Calu3 (cell line): ENCODE measurements around the gene RBM38. TPM values are rescaled to one million over a fixed set of nuclear protein-coding genes. Genes with fewer than 3 reads are reported as not detected.

Experiments used
- BruUV-seq: library from RNA; stranded (reverse); fragments of 400-500 nt; replicated peaks from 2 replicates; lab custom pipeline; 2021; lab: Mats Ljungman, UMichigan
- CTCF ChIA-PET: fragments of 300-600 bp; sonication (Branson Sonifier 250); formaldehyde crosslinking; loops from one replicate; lab custom pipeline; 2022; ENCODE audit warnings: antibody characterized with exemption; lab: Charles Lee
- DNase-seq: peaks from one replicate; pipeline ENCODE4 v3.0.0; 2022
- H3K27ac Mint-ChIP-seq: one replicate; pipeline ENCODE4 v1.8.0; 2022; ENCODE audit warnings: mixed read lengths; ENCODE audit not compliant: unreplicated experiment
- H3K27me3 Mint-ChIP-seq: one replicate; pipeline ENCODE4 v1.8.0; 2022; ENCODE audit warnings: mixed read lengths; ENCODE audit not compliant: unreplicated experiment
- H3K36me3 Mint-ChIP-seq: one replicate; pipeline ENCODE4 v1.8.0; 2022; ENCODE audit warnings: mild to moderate bottlenecking, moderate library complexity, mixed read lengths; ENCODE audit not compliant: insufficient read depth, unreplicated experiment
- H3K4me1 Mint-ChIP-seq: one replicate; pipeline ENCODE4 v1.8.0; 2022; ENCODE audit warnings: mild to moderate bottlenecking, low read depth, mixed read lengths; ENCODE audit not compliant: unreplicated experiment
- H3K4me3 Mint-ChIP-seq: one replicate; pipeline ENCODE4 v1.8.0; 2022; ENCODE audit warnings: mild to moderate bottlenecking, low read depth, moderate library complexity, mixed read lengths; ENCODE audit not compliant: unreplicated experiment
- H3K9me3 Mint-ChIP-seq: one replicate; pipeline ENCODE4 v1.8.0; 2022; ENCODE audit warnings: low read depth, mixed read lengths; ENCODE audit not compliant: unreplicated experiment
- CTCF ChIP-seq: fragments of 200-600 bp; IDR thresholded peaks from one replicate; pipeline ENCODE4 v1.8.0; 2022; ENCODE audit warnings: antibody characterized with exemption; ENCODE audit not compliant: unreplicated experiment
- intact Hi-C: fragments of 100-400 bp; cut with micrococcal nuclease; formaldehyde crosslinking; loops from one replicate; pipeline ENCODE4 v1.10.0; 2022; ENCODE audit not compliant: unreplicated experiment
- total RNA-seq: library from RNA; stranded (reverse); gene quantifications from 2 replicates; pipeline ENCODE4 v1.2.3, GENCODE V29; 2022

The RBM38 gene
- total RNA-seq, 1 experiment from 2014 or later = 29.5 TPM

GRCh38 chr20:57443349-57444265, 52.4 kb downstream of the RBM38 start:
- Mint-ChIP-seq H3K36me3 (peaks cover 3% of the 10 kb centered on the region), H3K9me3 (no peaks in the 10 kb centered on the region), H3K27ac (no peak overlapping the region), H3K4me3 (no peak overlapping the region), H3K4me1 (peaks cover 11% of the 10 kb centered on the region), H3K27me3 (peaks cover 60% of the 10 kb centered on the region)
- intact Hi-C loops = no loop called here
- DNase-seq = no peak
- no peak for TF ChIP-seq CTCF
- CTCF ChIA-PET = no interaction called here
- no TSS peak for BruUV-seq

GRCh38 chr20:57444394-57445048, 53.3 kb downstream of the RBM38 start:
- intact Hi-C loops = no loop called here
- Mint-ChIP-seq H3K27ac (no peak overlapping the region), H3K36me3 (peaks cover 1% of the 10 kb centered on the region), H3K4me1 (peaks cover 11% of the 10 kb centered on the region), H3K9me3 (no peaks in the 10 kb centered on the region), H3K4me3 (no peak overlapping the region), H3K27me3 (peaks cover 69% of the 10 kb centered on the region)
- CTCF ChIA-PET = interaction anchor here (1.2 kb wide), 1 partner anchor 9 kb away, joined by 4 read pairs; no protein-coding TSS in a partner anchor
- BruUV-seq = no TSS peak
- no peak for DNase-seq
- TF ChIP-seq CTCF = no peak

GRCh38 chr20:57445298-57445697, 54.1 kb downstream of the RBM38 start:
- Mint-ChIP-seq H3K9me3 (no peaks in the 10 kb centered on the region), H3K4me3 (no peak overlapping the region), H3K27ac (no peak overlapping the region), H3K27me3 (peaks cover 77% of the 10 kb centered on the region), H3K4me1 (peaks cover 10% of the 10 kb centered on the region), H3K36me3 (no peaks in the 10 kb centered on the region)
- no peak for DNase-seq
- intact Hi-C loops = no loop called here
- TF ChIP-seq CTCF = no peak
- CTCF ChIA-PET = interaction anchor here (1.2 kb wide), 1 partner anchor 10 kb away, joined by 4 read pairs; no protein-coding TSS in a partner anchor
- BruUV-seq = no TSS peak

GRCh38 chr20:57445774-57446173, 54.6 kb downstream of the RBM38 start:
- CTCF ChIA-PET = interaction anchor here (1.2 kb wide), 1 partner anchor 10 kb away, joined by 4 read pairs; no protein-coding TSS in a partner anchor
- Mint-ChIP-seq H3K4me1 (peaks cover 8% of the 10 kb centered on the region), H3K27ac (no peak overlapping the region), H3K27me3 (peaks cover 82% of the 10 kb centered on the region), H3K4me3 (no peak overlapping the region), H3K9me3 (no peaks in the 10 kb centered on the region), H3K36me3 (no peaks in the 10 kb centered on the region)
- no peak for TF ChIP-seq CTCF
- BruUV-seq = no TSS peak
- intact Hi-C loops = no loop called here
- DNase-seq = no peak
